Measurements from ENCODE around the gene S100A3.
"Not testable (repeated sequence)": the region's sequence is repeated elsewhere in the genome, so short reads cannot be mapped to it uniquely, and the experiment has no call there.

Gene S100A3

GRCh38 chr1:153568367-153569099 is 19.5 kb upstream of the S100A3 start:
- DNase-seq (ENCODE audit: low spot score), result peak; percentile 87

GRCh38 chr1:153567621-153568366 is 18.7 kb upstream of the S100A3 start:
- no peak for DNase-seq (ENCODE audit: low spot score)

- DNase-seq (ENCODE audit: low spot score), result peak; percentile 97
Observed at GRCh38 chr1:153566414-153567371, 17.6 kb upstream of the S100A3 start.

- peak; percentile 88 for DNase-seq (ENCODE audit: low spot score)
Observed at GRCh38 chr1:153565529-153566374, 16.7 kb upstream of the S100A3 start, which contains the start of gene S100A2. Gene S100A2 (minus strand): TSS chr1:153565844. CDS start chr1:153563877, 1,967 bp downstream.

GRCh38 chr1:153563991-153564390 is 14.9 kb upstream of the S100A3 start:
- no peak for DNase-seq (ENCODE audit: low spot score)

- no peak for DNase-seq (ENCODE audit: low spot score)
Observed at GRCh38 chr1:153563483-153563901, 14.4 kb upstream of the S100A3 start.

GRCh38 chr1:153562021-153562420 is 13.0 kb upstream of the S100A3 start:
- DNase-seq (ENCODE audit: low spot score), result not testable (repeated sequence)

- DNase-seq (ENCODE audit: low spot score), result no peak
Observed at GRCh38 chr1:153561466-153561985, 12.5 kb upstream of the S100A3 start.

- DNase-seq (ENCODE audit: low spot score), result no peak
Observed at GRCh38 chr1:153560771-153561465, 11.9 kb upstream of the S100A3 start.

GRCh38 chr1:153560241-153560640 is 11.2 kb upstream of the S100A3 start:
- DNase-seq (ENCODE audit: low spot score), result no peak

- DNase-seq (ENCODE audit: low spot score), result no peak
Observed at GRCh38 chr1:153557877-153558276, 8.8 kb upstream of the S100A3 start.

GRCh38 chr1:153556348-153556747 is 7.3 kb upstream of the S100A3 start:
- no peak for DNase-seq (ENCODE audit: low spot score)

GRCh38 chr1:153553830-153554541 is 4.9 kb upstream of the S100A3 start:
- no peak for DNase-seq (ENCODE audit: low spot score)

- DNase-seq (ENCODE audit: low spot score), result no peak
Observed at GRCh38 chr1:153553096-153553495, 4.0 kb upstream of the S100A3 start.

- DNase-seq (ENCODE audit: low spot score), result no peak
Observed at GRCh38 chr1:153552335-153552734, 3.3 kb upstream of the S100A3 start.

GRCh38 chr1:153550827-153551500 is 1.9 kb upstream of the S100A3 start:
- no peak for DNase-seq (ENCODE audit: low spot score)

GRCh38 chr1:153550398-153550758 is 1.3 kb upstream of the S100A3 start:
- DNase-seq (ENCODE audit: low spot score), result no peak

GRCh38 chr1:153549741-153550397 is 811 bp upstream of the S100A3 start:
- no peak for DNase-seq (ENCODE audit: low spot score)

Measured in AG08396 (cell line).